Upper lobe of left lung (tissue), 6 donors: Measurements from ENCODE around the gene PIKFYVE. TPM values are rescaled to one million over a fixed set of nuclear protein-coding genes. Genes with fewer than 3 reads are reported as not detected.

Experiments used
- ATAC-seq, 2 donors: fragments of 200-7000 bp; cut with Tn5 transposase; one replicate each; pipeline ENCODE4 v1.9.1; 2022; ENCODE audit warnings: mild to moderate bottlenecking in 2 of 2, moderate library complexity in 2 of 2; ENCODE audit not compliant: low FRiP score in 2 of 2
- DNase-seq, 2 donors: peaks; one replicate each; pipeline ENCODE4 v3.0.0-alpha.2; 2019 to 2020
- H3K27ac ChIP-seq, 4 donors: fragments of 200-600 bp; sonication (generic); one replicate each; pipeline ENCODE4 v1.5.1; 2016 to 2019
- H3K27me3 ChIP-seq, 4 donors: fragments of 200-600 bp; sonication (generic); one replicate each; pipeline ENCODE4 v1.5.1; 2017 to 2019
- H3K36me3 ChIP-seq, 4 donors: fragments of 200-600 bp; sonication (generic); one replicate each; pipeline ENCODE4 v1.5.1; 2016 to 2019
- H3K4me1 ChIP-seq, 4 donors: fragments of 200-600 bp; sonication (generic); one replicate each; pipeline ENCODE4 v1.5.1; 2018 to 2019
- H3K4me3 ChIP-seq, 4 donors: fragments of 200-600 bp; sonication (generic); one replicate each; pipeline ENCODE4 v1.5.1; 2017 to 2019; ENCODE audit warnings: mild to moderate bottlenecking in 2 of 4, moderate library complexity in 1 of 4
- H3K9me3 ChIP-seq, 4 donors: fragments of 200-600 bp; sonication (generic); one replicate each; pipeline ENCODE4 v1.5.1; 2018 to 2019
- CTCF ChIP-seq, 6 experiments: fragments of 450-650 bp in 4 of 6; fragments of 200-600 bp in 2 of 6; sonication (generic) in 2 of 6; IDR thresholded peaks; one replicate each; pipeline ENCODE4 v1.5.1; 2016 to 2019; ENCODE audit warnings: antibody characterized with exemption in 6 of 6
- EP300 ChIP-seq, 4 donors: sonication (generic); formaldehyde crosslinking; IDR thresholded peaks; one replicate each; pipeline ENCODE4 v1.5.1; 2017; ENCODE audit warnings: antibody characterized with exemption in 4 of 4, control low read depth in 2 of 4
- POLR2A ChIP-seq, 4 donors: fragments of 450-650 bp; IDR thresholded peaks; one replicate each; pipeline ENCODE4 v1.5.1; 2016 to 2017; ENCODE audit warnings: antibody characterized with exemption in 4 of 4, mild to moderate bottlenecking in 2 of 4
- POLR2AphosphoS5 ChIP-seq, 2 donors: sonication (generic); formaldehyde crosslinking; IDR thresholded peaks; one replicate each; pipeline ENCODE4 v1.5.1; 2017; ENCODE audit warnings: antibody characterized with exemption in 2 of 2
- WGBS, 2 donors: methylation state at CpG; one replicate each; pipeline ENCODE4 v1.1.5; 2017 to 2018; 5-methylcytosine and 5-hydroxymethylcytosine counted together
- total RNA-seq, 6 donors: library from RNA; depleted of rRNA in 4 of 6; stranded (reverse); fragments of >200 nt in 4 of 6; gene quantifications; one replicate each; pipeline versions ENCODE4 v1.1.0 to v1.2.1, GENCODE V29; 2016 to 2021
- donor health status: DM: no; HTN: no; CAD: no; lungs with moderate emphysema.
- donor health status: DM: no; HTN: yes; CAD: no; lungs with severe emphysema.

PIKFYVE gene
- total RNA-seq, 6 donors from 2014 or later: 20.1 to 48.2 (median 25.1) TPM

GRCh38 chr2:208239770-208240493 is 26.1 kb upstream of the PIKFYVE start:
- no peak for TF ChIP-seq POLR2A (IDR thresholded peaks at IDR 0.05)
- no peak for TF ChIP-seq CTCF (IDR thresholded peaks at IDR 0.05)
- TF ChIP-seq EP300 (IDR thresholded peaks at IDR 0.05): no peak
- no peak for TF ChIP-seq POLR2AphosphoS5 (IDR thresholded peaks at IDR 0.05)
- Histone ChIP-seq H3K36me3 (peaks cover 20 to 77% (median 60%) of the 10 kb centered on the region in 4 donors), H3K4me1 (no peaks in the 10 kb centered on the region), H3K4me3 (no peak overlapping the region), H3K27ac (no peak overlapping the region), H3K27me3 (no peaks in the 10 kb centered on the region), H3K9me3 (no peaks in the 10 kb centered on the region)
- ATAC-seq (no peak), DNase-seq (no peak)
- WGBS, 2 donors: 95 to 96% methylated on average over 9 of the region's 9 CpGs

- Histone ChIP-seq H3K36me3 (peaks cover 22 to 85% (median 60%) of the 10 kb centered on the region in 4 donors), H3K27me3 (no peaks in the 10 kb centered on the region), H3K4me3 (no peak overlapping the region), H3K9me3 (no peaks in the 10 kb centered on the region), H3K27ac (no peak overlapping the region), H3K4me1 (no peaks in the 10 kb centered on the region)
- TF ChIP-seq POLR2AphosphoS5 (IDR thresholded peaks at IDR 0.05): no peak
- no peak for TF ChIP-seq CTCF (IDR thresholded peaks at IDR 0.05)
- no peak for TF ChIP-seq POLR2A (IDR thresholded peaks at IDR 0.05)
- ATAC-seq (no peak), DNase-seq (no peak)
- 82 to 91% methylated on average over 3 of the region's 3 CpGs for WGBS, 2 donors
Observed at GRCh38 chr2:208240619-208241209, 25.3 kb upstream of the PIKFYVE start.

- peaks cover 11 to 93% (median 61%) of the 10 kb centered on the region in 4 donors for H3K36me3 ChIP-seq
- no peak overlapping the region for H3K27ac ChIP-seq
- no peak for TF ChIP-seq EP300 (IDR thresholded peaks at IDR 0.05)
- H3K27me3 ChIP-seq: no peaks in the 10 kb centered on the region
- ATAC-seq (no peak), DNase-seq (no peak)
- no peaks in the 10 kb centered on the region for H3K9me3 ChIP-seq
- no peak overlapping the region for H3K4me3 ChIP-seq
- peaks cover 0 to 3% (median under 1%) of the 10 kb centered on the region in 4 donors for H3K4me1 ChIP-seq
Observed at GRCh38 chr2:208244422-208244821, 21.6 kb upstream of the PIKFYVE start.

GRCh38 chr2:208245746-208246145 is 20.3 kb upstream of the PIKFYVE start:
- H3K4me3 ChIP-seq: no peak overlapping the region
- H3K9me3 ChIP-seq: no peaks in the 10 kb centered on the region
- TF ChIP-seq POLR2A (IDR thresholded peaks at IDR 0.05): no peak
- no peak for TF ChIP-seq CTCF (IDR thresholded peaks at IDR 0.05)
- no peak for TF ChIP-seq EP300 (IDR thresholded peaks at IDR 0.05)
- no peak for TF ChIP-seq POLR2AphosphoS5 (IDR thresholded peaks at IDR 0.05)
- peaks cover 11 to 88% (median 58%) of the 10 kb centered on the region in 4 donors for H3K36me3 ChIP-seq
- DNase-seq: no peak
- no peak for ATAC-seq
- H3K27me3 ChIP-seq: no peaks in the 10 kb centered on the region
- WGBS, 2 donors: 91% methylated on average over 3 of the region's 3 CpGs
- peaks cover 2 to 15% (median 7%) of the 10 kb centered on the region in 4 donors for H3K4me1 ChIP-seq
- H3K27ac ChIP-seq: no peak overlapping the region

- Histone ChIP-seq H3K36me3 (peaks cover 11 to 78% (median 41%) of the 10 kb centered on the region in 4 donors), H3K27ac (no peak overlapping the region), H3K27me3 (no peaks in the 10 kb centered on the region), H3K4me3 (no peak overlapping the region), H3K4me1 (peaks cover 24 to 37% (median 31%) of the 10 kb centered on the region in 4 donors), H3K9me3 (no peaks in the 10 kb centered on the region)
- DNase-seq: no peak
- no peak for ATAC-seq
- 93% methylated on average over 3 of the region's 3 CpGs for WGBS, 2 donors
- TF ChIP-seq POLR2A (IDR thresholded peaks at IDR 0.05) (no peak), EP300 (IDR thresholded peaks at IDR 0.05) (no peak), POLR2AphosphoS5 (IDR thresholded peaks at IDR 0.05) (no peak), CTCF (IDR thresholded peaks at IDR 0.05) (no peak)
Observed at GRCh38 chr2:208248601-208249000, 17.5 kb upstream of the PIKFYVE start.
